HFF-Myc (cell line): Measurements from ENCODE around the gene SEPTIN7.

Experiments
- DNase-seq: peaks from one replicate; pipeline ENCODE4 v3.0.0-alpha.2; 2011; ENCODE audit warnings: low read depth; ENCODE audit errors: extremely low read depth
- H3K4me3 ChIP-seq: replicated peaks from 2 replicates; pipeline ENCODE4 v1.5.1; 2011; ENCODE audit warnings: low read depth, mild to moderate bottlenecking, control low read depth, low read length
- CTCF ChIP-seq: IDR thresholded peaks from 2 replicates; pipeline ENCODE4 v1.5.1; 2012; ENCODE audit warnings: mild to moderate bottlenecking, low read depth, low read length, control low read depth; ENCODE audit errors: missing control alignments

SEPTIN7 gene

GRCh38 chr7:35848725-35849124, 47.9 kb downstream of the SEPTIN7 start:
- no peak for DNase-seq
- TF ChIP-seq CTCF, result no peak
- H3K4me3 ChIP-seq, result no peak overlapping the region

GRCh38 chr7:35849158-35849831, 48.4 kb downstream of the SEPTIN7 start:
- no peak for TF ChIP-seq CTCF
- DNase-seq, result no peak
- H3K4me3 ChIP-seq, result no peak overlapping the region

GRCh38 chr7:35849954-35850353, 49.1 kb downstream of the SEPTIN7 start:
- DNase-seq, result no peak
- no peak overlapping the region for H3K4me3 ChIP-seq
- no peak for TF ChIP-seq CTCF
